Chondrocyte (in vitro differentiated cells): ENCODE results near the gene SUSD6. TPM values are rescaled to one million over a fixed set of nuclear protein-coding genes. Genes with fewer than 3 reads are reported as not detected.

Experiments used
- DNase-seq: peaks from one replicate; pipeline ENCODE4 v3.0.0; 2021; ENCODE audit warnings: mixed read lengths, low spot score
- H3K27ac Mint-ChIP-seq: one replicate; pipeline ENCODE4 v1.8.0; 2021; ENCODE audit warnings: mild to moderate bottlenecking, moderate library complexity, mixed read lengths; ENCODE audit not compliant: unreplicated experiment
- H3K27me3 Mint-ChIP-seq: 2 replicates; pipeline ENCODE4 v1.8.0; 2021; ENCODE audit warnings: low read depth, mixed read lengths
- H3K36me3 Mint-ChIP-seq: 2 replicates; pipeline ENCODE4 v1.8.0; 2021; ENCODE audit warnings: low read depth, mixed read lengths
- H3K4me1 Mint-ChIP-seq: 2 replicates; pipeline ENCODE4 v1.8.0; 2021; ENCODE audit warnings: low read depth, mild to moderate bottlenecking, mixed read lengths
- H3K4me3 Mint-ChIP-seq: one replicate; pipeline ENCODE4 v1.8.0; 2021; ENCODE audit warnings: mild to moderate bottlenecking, moderate library complexity, mixed read lengths; ENCODE audit not compliant: unreplicated experiment
- H3K9me3 Mint-ChIP-seq: 2 replicates; pipeline ENCODE4 v1.8.0; 2021; ENCODE audit warnings: low read depth, mixed read lengths
- CTCF ChIP-seq: fragments of 200-600 bp; sonication (generic); IDR thresholded peaks from 2 replicates; pipeline ENCODE4 v1.5.0; 2021; ENCODE audit warnings: antibody characterized with exemption, mild to moderate bottlenecking, moderate library complexity
- long read RNA-seq: library from polyadenylated mRNA; stranded (forward); transcript quantifications from one replicate; pipeline ENCODE4 v2.0.0, GENCODE V29; 2021
- total RNA-seq: library from RNA; stranded (reverse); gene quantifications from 3 replicates; pipeline ENCODE4 v1.2.1, GENCODE V29; 2021

The SUSD6 gene, protein sequence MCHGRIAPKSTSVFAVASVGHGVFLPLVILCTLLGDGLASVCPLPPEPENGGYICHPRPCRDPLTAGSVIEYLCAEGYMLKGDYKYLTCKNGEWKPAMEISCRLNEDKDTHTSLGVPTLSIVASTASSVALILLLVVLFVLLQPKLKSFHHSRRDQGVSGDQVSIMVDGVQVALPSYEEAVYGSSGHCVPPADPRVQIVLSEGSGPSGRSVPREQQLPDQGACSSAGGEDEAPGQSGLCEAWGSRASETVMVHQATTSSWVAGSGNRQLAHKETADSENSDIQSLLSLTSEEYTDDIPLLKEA
- total RNA-seq = 49.1 to 51.6 TPM (median 49.3 TPM) in 3 replicates
- long read RNA-seq, full-length matches to known transcripts = 21 of 71 reads
- long read RNA-seq, partial matches to known transcripts = 48 of 71 reads
- long read RNA-seq, other reads (novel, unspliced or antisense) = 2 of 71 reads

GRCh38 chr14:69611172-69612013, at the start of gene SUSD6:
Gene SUSD6 (plus strand): TSS chr14:69611596. CDS start chr14:69658593, 46,997 bp downstream.
- DNase-seq = peak; percentile 93
- H3K27me3 Mint-ChIP-seq = no peaks in the 10 kb centered on the region
- no peak for TF ChIP-seq CTCF
- H3K36me3 Mint-ChIP-seq = no peaks in the 10 kb centered on the region
- no peaks in the 10 kb centered on the region for H3K9me3 Mint-ChIP-seq
- H3K4me1 Mint-ChIP-seq = peaks cover 53% of the 10 kb centered on the region
- peak within 1 kb of the TSS; percentile 97 for H3K27ac Mint-ChIP-seq
- H3K4me3 Mint-ChIP-seq = peak within 1 kb of the TSS; percentile 92

GRCh38 chr14:69561893-69562292, 49.5 kb upstream of the SUSD6 start:
- Mint-ChIP-seq H3K27me3 (peaks cover 58% of the 10 kb centered on the region), H3K36me3 (no peaks in the 10 kb centered on the region), H3K4me3 (no peak overlapping the region), H3K9me3 (no peaks in the 10 kb centered on the region), H3K27ac (no peak overlapping the region), H3K4me1 (peaks cover 6% of the 10 kb centered on the region)
- TF ChIP-seq CTCF = no peak
- DNase-seq = no peak

DNA sequence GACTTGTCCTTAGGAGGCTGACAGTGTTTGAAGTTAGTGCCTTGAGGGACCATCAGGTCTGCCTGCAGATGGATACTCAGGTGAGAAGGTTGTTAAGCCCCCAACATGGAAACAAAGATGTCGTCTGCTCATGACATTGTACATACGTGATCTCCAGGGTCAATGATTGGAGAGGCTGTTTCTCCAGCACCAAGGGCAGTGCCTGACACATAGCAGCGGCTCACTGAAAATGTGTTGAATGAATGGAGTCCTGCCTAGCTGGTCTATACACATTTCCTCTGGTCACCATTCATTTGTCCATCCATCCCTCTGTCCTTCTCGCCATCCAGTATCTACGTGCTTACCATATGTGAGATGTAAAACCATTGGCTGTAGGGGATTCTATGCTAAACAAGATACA, 43.8 kb upstream of the SUSD6 start:
- no peaks in the 10 kb centered on the region for H3K36me3 Mint-ChIP-seq
- H3K4me3 Mint-ChIP-seq = no peak overlapping the region
- no peaks in the 10 kb centered on the region for H3K4me1 Mint-ChIP-seq
- no peak overlapping the region for H3K27ac Mint-ChIP-seq
- no peak for DNase-seq
- no peaks in the 10 kb centered on the region for H3K9me3 Mint-ChIP-seq
- peaks cover 71% of the 10 kb centered on the region for H3K27me3 Mint-ChIP-seq
- TF ChIP-seq CTCF = no peak

DNA sequence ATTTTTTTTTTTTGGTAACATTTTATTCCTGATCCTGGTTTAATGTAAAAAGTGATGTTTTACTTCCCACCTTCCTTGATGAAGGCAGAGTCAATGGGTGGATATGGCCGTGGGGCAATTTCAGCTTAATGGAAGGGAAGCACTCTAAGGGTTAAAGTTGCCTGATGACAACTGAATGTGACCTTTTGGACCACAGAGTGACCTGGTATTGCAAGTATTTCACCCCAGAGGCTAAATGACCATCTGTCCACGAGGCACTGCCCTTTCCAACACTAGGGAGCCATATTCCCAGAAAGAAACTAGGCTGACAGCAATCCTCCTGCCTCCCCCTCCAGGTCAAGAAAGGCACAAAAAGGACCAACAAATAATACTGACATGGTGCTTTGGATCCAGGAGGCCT, 41.5 kb upstream of the SUSD6 start:
- Mint-ChIP-seq H3K27me3 (peaks cover 67% of the 10 kb centered on the region), H3K27ac (no peak overlapping the region), H3K9me3 (no peaks in the 10 kb centered on the region), H3K36me3 (no peaks in the 10 kb centered on the region), H3K4me1 (peaks cover 5% of the 10 kb centered on the region), H3K4me3 (no peak overlapping the region)
- no peak for DNase-seq
- no peak for TF ChIP-seq CTCF

GRCh38 chr14:69570836-69571330, 40.5 kb upstream of the SUSD6 start:
- Mint-ChIP-seq H3K4me3 (no peak overlapping the region), H3K36me3 (no peaks in the 10 kb centered on the region), H3K9me3 (no peaks in the 10 kb centered on the region)

More at GRCh38 chr14:69570836-69571330, 40.5 kb upstream of the SUSD6 start:
- Mint-ChIP-seq H3K27me3 (peaks cover 61% of the 10 kb centered on the region), H3K4me1 (peaks cover 5% of the 10 kb centered on the region), H3K27ac (no peak overlapping the region)
- no peak for DNase-seq
- TF ChIP-seq CTCF = no peak
